Measurements from ENCODE around the gene CCDC15.

CCDC15 gene, protein sequence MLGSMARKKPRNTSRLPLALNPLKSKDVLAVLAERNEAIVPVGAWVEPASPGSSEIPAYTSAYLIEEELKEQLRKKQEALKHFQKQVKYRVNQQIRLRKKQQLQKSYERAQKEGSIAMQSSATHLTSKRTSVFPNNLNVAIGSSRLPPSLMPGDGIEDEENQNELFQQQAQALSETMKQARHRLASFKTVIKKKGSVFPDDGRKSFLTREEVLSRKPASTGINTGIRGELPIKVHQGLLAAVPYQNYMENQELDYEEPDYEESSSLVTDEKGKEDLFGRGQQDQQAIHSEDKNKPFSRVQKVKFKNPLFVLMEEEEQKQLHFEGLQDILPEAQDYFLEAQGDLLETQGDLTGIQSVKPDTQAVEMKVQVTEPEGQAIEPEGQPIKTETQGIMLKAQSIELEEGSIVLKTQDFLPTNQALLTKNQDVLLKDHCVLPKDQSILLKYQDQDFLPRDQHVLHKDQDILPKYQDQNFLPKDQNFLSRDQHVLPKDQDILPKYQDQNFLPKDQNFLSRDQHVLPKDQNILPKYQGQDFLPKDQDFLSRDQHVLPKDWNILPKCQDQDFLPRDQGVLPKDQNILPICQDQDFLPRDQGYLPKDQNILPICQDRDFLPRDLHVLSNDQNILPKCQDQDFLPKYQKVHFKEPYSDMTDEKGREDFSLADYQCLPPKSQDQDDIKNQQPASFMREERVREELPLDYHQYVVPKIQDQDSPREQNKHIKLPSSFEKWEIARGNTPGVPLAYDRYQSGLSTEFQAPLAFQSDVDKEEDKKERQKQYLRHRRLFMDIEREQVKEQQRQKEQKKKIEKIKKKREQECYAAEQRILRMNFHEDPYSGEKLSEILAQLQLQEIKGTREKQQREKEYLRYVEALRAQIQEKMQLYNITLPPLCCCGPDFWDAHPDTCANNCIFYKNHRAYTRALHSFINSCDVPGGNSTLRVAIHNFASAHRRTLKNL

DNA sequence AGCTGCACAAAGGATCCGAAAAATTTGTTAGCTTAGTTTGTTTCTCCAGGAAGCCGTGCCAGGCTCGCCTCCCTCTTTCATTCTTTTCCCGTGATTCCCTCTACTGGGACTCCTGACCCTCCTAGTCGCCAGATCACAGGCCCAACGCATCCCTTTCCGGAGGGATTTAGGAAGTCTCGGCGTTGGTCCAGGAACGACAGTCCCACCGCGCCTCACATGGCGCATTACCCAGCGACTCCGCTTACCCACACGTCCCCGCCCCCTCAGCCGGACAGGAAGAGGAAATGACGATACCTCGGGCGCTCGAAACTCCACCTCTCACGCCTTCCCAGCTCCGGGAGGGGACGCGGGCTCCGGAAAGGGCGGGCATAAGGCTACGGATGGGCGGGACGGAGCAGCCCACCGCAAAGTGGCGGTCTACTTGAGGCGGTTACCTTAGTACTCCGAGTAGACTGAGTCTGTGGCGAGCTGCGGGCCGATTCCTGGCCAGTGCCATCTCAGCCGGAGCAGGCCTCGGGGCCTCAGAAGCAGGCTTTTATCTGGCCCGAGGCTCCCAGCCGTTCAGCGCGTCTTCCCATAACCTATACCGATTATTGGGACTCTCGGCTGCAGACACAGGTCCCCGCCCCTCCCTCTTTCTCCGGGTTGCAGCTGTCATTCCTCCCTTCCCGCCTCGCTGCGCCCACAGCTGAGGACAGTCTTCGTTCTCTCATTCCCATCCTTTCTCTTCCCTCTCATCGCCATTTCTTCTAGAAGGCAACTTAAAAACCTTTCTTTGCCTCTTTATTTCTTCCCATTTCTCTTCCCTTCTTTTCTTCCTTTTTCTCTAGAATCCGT lies at the start of gene CCDC15:
Gene CCDC15 (plus strand): TSS at position 450 of the 837 bp plus-strand sequence. CDS start 531 bp downstream, outside the sequence.
- DNase-seq (ENCODE audit: low read depth, low spot score) = peak; percentile 94

DNA sequence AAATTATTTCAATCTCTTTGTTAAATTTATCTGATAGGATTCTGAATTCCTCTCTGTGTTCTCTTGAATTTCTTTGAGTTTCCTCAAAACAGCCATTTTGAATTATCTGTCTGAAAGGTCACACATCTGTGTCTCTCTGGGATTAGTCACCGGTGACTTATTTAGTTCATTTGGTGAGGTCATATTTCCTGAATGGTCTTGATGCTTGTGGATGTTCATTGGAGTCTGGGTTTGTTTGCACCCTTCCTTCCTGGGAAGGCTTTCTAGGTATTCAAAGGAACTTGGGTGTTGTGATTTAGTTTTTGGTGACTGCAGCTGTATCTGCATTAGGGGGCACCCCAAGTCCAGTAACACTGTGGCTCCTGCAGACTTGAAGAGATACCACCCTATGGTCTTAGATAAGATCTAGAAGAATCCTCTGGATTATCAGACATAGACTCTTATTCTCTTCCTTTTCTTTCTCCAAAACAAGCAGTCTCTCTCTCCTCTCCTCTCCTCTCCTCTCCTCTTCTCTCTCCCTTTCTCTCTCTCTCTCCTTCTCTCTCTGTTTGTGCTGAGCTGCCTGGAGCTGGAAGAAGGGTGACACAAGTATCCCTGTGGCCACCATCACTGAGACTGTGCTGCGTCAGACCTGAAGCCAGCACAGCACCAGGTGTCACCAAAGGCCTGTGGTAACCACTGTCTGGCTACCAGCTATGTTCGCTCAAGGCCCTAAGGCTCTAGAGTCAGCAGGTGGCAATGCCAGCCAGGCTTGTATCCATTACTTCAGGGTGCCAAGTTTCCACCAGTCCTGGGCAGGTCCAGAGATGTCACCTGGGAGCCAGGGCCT lies 38.2 kb upstream of the CCDC15 start:
- DNase-seq (ENCODE audit: low read depth, low spot score) = no peak

DNA sequence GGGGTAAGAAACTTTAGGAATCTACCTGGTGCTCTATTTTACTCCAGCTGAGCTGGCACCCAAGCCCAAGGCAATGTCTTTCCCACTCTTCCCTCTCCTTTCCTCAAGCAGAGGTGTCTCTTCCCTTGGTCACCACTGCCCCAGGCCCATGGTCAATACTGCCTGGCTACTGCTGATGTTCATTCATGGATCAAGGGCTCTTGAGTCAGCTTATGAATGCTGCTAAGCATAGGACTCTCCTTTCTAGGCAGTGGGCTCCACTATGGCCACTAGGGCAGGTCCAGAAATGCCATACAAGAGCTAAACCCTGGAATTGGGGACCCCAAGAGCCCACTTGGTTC lies 37.7 kb upstream of the CCDC15 start:
- DNase-seq (ENCODE audit: low read depth, low spot score) = no peak

DNA sequence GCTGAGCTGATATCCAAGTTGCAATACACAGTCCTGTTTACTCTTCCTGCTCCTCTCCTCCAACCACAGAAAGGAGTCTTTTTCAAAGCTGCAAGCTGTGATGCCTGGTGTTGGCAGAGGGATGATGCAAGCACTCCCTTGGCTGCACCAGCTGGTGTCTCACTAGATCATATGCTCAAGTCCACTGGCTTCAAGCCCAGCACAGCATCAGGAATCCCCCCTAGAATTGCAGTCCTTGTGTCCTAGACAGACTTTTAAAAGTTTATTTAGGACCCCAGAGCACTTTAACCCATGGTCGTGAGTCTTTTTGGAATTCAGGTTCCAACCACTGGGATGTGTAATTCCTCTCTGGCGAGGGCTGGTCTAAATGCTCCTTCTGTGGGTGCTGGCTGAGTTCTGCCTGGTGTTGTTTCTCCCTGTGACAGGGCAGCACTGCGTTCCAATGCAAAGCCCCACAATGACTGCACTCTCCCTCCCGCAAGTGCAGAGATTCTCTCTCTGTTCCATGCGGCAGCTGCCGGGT lies 36.8 kb upstream of the CCDC15 start:
- DNase-seq (ENCODE audit: low read depth, low spot score) = no peak

DNA sequence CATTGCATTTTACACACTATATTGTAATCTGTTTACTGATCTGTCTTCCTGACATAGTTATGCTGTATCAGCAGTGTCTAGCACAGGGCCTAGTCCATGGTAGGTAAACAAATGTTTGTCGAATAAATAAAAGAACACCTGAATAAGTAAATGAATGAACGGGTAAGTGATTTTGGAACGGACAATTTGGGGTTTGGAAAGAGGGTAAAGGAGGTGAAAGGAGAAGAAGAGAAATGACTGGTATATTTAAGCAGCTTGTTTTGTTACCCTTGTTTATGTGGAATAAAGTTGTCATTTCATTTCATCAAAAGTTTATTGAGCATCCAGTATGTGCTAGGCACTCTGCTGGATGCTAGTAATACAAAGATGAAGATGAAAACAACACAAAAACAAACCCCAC lies 35.1 kb upstream of the CCDC15 start, which contains the start of gene HEPN1:
Gene HEPN1 (plus strand): TSS at position 301 of the 400 bp plus-strand sequence.
- DNase-seq (ENCODE audit: low read depth, low spot score) = no peak

DNA sequence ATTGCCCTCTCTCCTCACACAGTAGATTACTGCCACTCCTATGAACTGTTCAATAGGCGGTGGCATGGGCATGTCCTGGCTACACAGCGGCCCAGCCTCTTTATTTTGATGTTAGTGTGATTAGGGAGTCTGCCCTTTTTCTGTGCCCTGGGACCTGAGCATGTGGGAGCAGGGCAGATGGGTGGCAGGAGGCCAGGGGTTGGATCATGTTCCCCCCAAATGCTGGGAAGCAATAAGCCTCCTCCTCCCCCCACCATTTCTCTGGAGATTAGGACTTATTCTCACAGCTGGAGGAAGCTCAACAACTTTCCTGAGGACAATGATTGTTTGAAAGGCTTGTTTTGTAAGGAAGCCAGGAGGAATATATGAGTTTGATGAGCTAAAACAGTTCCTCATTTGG lies 34.1 kb upstream of the CCDC15 start:
- DNase-seq (ENCODE audit: low read depth, low spot score) = no peak

DNA sequence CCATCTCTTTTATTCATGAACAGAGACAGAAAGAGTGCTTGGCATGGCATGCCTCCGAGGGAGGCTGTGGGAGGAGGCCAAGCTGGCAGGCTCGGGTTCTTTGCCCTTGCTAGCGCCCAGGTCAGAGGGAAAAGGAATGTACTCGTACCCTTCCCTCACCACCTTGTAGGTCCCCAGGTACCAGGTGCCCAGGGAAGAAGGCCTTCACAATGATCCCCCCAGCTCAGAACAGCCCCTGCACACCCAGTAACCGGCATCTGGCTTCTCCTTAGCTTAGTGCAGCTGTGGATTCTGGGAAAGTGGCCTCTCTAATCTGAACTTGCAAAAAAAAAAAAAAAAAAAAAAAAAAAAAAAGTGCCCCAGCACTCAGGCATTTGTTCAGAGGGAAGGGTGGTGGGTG lies 33.6 kb upstream of the CCDC15 start:
- DNase-seq (ENCODE audit: low read depth, low spot score) = no peak

DNA sequence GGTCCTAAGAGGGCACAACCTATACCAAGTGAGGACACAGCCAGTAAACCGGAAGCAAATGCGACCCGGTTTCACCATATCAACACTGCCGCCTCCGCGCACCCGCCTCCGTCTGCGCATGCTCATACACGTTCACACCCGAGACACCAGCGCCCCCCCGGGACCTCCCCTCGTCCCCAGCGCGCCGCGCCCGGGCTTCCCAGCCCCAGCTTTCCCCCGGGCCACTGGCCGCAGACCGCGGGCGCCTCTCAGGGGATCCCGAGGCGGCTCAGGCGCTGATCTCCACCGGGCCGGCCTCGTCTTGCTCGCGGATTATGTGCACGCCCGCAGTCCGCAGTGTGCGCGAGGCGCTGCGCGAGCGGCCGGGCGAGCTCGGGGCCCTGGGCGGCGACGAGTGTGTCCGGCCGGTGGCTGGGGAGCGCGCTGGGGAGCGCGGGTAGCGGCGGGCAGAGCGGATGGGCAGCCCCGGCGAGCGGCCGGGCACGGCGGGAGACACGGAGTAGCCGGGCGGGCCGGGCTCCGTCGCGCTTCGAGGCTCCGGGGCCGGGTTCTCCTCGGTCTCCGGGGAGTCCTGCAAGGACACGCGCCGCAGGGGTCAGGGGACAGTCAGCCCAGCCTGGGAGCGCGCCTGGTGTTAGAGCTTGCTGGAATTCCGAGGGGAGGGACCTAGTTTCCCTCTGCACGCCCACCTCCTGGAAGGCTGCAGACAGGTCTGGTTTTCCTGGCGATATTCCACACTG lies 33.0 kb upstream of the CCDC15 start:
- DNase-seq (ENCODE audit: low read depth, low spot score) = peak; percentile 36

DNA sequence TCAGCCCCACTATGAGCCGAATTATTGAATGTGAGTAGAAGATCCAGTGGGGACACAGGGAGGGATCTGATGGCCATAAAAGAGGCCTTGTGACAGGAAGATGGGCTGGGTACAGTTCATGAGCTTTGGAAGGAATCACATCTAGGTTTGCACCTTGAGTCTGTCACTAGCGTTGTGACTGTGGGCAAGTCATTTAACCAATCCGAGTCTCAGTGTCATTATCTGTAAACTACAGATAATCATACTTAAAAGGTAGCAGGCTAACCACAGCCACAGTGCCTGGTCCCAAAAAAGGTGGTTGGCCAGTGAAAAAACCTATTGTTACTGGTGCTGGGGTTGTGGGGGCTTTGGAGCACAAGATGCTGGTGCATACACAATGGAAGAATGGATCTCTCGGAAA lies 31.2 kb upstream of the CCDC15 start:
- no peak for DNase-seq (ENCODE audit: low read depth, low spot score)

DNA sequence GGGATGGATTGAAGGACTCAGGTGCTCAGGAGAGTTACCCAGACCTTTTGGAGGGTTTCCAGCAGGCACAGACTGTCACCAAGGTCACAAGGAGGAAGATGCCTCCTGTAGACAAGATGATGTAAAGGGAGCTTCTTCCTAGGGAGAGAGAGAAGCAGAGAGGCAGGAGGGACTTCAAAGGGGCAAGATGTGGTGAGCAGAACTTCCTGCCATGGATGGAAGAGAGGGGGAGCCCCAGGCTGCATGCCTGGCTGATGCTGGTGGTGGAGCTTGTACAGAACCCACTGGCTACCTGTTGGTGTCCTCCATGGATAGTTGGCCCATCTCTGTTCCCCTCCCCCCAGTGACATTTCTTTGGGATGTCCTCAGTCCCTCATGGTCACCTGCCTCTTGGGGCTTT lies 30.7 kb upstream of the CCDC15 start:
- no peak for DNase-seq (ENCODE audit: low read depth, low spot score)

DNA sequence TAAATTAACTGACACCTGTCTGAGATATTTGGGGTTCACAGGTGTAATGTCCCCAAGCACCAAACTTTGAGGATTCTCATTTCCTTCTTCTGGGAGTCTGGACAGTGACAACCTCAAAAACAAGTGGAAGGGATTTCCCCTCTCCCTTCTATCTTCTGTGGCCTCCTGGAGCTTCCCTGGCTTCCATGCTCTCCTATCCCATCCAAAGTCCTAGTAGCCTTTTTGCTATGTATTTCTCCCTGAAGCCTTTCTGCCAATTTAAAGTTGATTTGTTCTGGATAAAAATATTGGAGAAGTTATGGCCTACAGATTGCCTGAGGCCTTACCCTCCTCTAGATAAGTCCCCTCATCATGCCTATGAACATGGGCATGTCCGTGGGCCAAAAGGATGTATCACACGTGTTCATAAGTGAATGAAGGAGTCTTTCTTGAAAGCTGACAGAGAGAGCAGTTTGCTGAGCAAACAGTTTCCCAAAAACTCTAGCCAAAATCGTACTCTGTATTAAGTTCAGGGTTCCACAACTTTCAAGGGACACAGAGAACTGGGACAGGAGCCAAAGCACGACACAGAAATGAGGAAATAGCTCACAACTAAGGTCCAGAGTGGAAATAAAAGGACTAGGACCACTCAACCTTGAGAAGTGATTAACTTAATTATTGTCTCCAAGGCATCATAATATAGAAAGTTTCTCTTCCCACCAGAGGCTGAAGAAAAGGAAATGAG lies 24.9 kb upstream of the CCDC15 start:
- no peak for DNase-seq (ENCODE audit: low read depth, low spot score)

DNA sequence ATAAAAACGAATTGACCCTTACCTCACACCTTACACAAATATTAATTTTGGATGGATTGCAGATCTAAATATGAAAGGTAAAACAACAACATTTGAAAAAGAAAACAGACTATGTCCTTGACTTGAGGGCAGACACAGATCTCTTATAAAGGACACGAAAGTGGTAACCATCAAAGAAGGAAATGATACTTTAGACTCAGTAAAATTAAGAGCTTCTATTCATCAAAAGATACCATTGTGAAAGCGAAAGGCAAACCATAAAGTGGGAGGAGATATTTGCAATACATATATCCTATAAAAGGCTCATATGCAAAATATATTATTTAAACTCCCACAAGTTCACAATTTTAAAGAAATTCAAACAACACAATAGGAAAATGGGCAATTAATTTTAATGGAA lies 23.2 kb upstream of the CCDC15 start:
- no peak for DNase-seq (ENCODE audit: low read depth, low spot score)

DNA sequence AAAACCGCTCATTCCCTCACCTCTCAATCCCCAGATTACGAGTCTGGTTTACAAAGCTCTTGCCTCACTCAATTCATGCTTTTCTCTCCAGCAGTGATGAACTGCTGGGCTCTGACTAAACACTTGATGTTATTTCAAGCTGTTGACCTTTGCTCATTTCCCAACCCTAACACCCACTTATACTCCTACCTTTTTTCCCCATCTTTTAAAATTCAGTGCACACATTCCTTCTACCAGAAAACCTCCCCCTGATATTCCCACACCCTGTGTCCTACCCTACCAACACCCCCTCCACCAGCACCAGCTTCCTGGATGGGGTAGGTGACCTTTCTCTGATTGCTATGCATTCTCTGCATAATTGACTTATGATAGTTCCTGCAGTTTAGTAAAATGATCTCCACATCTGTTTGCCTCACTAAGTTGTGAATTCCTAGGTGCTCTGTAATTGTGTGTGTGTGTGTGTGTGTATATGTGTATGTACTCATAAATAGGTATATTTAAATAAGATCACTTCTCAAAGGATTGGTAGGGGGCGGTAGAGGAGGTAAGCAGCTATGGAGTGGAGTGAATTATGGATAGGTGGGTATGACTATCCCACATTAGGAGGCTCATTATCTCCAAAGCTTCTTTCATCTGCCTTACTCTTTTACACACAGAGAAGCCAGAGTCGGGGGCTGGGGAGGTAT lies 19.0 kb upstream of the CCDC15 start:
- DNase-seq (ENCODE audit: low read depth, low spot score) = no peak

DNA sequence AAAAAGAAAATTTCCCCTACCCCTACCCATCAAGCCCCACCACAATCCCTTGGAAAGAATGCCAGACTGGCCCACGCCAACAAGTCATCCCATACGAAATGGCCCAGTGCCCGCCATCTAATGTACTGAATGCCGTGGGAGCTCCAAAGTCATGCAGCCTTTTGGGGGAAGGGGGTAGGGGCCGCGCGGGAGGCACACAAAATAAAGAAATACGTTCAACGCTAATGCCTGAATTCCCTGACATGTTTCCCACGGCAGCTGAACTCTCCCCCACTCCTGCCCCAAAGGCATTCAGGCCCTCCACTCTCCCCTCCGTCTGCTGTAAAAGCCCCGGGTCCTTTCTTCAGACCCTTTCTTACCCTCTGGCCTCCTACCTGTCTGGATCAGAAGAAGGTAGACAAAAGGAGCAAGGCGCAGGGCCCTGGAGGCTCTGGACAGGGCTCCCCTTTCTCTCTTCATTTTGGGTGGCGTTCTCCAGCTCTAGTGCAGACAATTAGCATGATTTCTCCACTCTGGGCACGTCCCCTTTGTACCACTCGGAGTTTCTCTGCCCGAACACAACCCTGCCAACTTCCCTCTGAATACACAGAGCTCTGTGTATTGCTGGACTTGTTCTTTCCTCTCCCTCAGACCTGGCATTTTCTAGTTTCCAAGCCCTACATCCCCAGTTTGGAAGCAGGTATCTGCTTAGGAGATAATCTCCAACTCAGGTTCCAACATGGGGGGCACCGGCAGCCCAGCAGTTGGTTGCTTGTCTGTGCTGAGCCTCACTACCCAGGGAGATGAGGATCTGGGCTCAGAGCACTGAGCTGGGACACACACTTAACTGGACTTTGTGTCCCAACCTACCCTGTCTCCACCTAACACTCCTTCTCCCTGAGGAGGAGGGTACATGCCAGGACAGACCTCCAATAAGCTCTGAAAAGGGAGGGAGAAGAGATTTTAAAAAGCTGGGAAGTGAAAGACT lies 18.2 kb upstream of the CCDC15 start, which contains the start of gene HEPACAM:
Gene HEPACAM (minus strand): TSS at position 500 of the 967 bp plus-strand sequence. CDS start 41 bp downstream, at position 459.
- no peak for DNase-seq (ENCODE audit: low read depth, low spot score)

DNA sequence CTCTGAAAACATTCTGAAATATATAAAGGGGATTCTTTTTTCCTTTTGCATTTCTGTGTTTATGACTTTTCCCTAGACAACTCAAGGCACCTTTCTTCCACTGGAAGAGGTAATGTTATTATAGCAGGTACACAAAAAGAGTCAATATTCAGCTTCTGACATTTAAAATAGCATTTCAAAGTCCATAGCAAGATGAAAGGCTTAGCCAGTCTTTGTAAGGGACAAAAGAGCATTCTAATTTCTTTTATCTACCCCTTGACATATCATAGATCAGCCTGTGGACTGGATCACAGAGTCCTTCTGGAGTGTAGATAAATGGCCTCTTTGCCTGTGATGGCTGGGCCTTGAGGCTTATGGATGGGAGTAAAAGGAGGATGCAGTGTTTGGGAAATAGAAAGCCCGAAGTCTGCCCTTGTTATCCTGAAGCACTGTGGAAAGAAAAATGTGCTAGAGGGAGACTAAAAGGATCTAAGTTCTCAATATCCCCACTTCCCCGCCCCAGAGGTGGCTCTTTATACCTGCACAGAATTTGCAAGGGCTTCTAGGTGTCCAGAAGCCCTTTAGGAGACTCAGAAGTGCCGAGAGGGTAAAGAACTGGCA lies 16.6 kb upstream of the CCDC15 start:
- DNase-seq (ENCODE audit: low read depth, low spot score) = no peak

DNA sequence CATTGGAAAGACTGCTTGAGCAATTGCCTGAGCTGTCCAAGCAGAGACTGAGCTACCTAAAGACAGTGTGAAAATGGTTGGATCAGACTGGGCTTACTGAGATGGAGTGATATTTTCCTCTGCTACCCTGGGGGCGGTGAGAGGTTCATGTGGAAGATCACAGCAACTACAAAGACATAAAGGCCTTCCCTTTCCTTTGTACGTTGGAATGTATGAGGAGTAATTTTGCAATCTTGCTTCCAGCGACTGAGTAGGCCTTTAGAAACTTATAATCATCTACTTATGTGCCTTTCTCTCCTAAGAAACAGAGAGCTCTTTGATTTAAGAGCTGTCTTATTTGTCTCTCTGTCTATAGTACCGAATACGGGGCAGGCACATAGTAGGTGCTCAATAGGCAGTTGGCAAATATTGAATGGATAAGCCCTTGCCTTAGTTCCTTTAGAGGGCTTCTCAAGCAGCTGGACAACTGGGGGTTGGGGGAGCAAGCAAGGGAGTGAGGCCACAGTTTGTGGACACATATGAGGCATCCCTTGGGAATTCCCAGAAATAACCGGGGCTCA lies 15.7 kb upstream of the CCDC15 start:
- no peak for DNase-seq (ENCODE audit: low read depth, low spot score)

DNA sequence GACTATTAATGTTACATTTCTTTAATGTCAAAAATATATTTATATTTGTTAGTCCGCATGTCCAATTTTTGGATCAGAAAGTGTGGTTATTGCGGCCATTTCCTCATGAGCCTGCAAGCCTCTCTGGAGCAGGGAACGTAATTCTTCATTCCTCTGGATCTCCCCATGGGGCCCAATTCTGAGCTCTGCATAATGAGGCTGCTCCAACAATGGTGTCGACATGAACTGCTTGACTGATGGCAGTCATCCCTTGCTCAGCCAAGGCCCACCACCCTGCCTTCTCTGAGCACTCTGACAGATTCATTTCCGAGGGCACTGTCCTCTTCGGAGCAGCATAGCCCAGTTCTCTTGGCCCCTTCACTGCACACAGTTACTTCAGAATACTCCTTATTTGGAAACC lies 15.0 kb upstream of the CCDC15 start:
- DNase-seq (ENCODE audit: low read depth, low spot score) = no peak

All from activated CD4-positive, CD25-positive, alpha-beta regulatory T cell treated with anti-CD3 and anti-CD28 coated beads, Interleukin-2, amount 50 U/mL, for 16 hours (primary cell).